ENCODE results near the gene TOMM20. TPM values are rescaled to one million over a fixed set of nuclear protein-coding genes. Genes with fewer than 3 reads are reported as not detected.

TOMM20 gene
- total RNA-seq, 2 experiments from 2014 or later, result 52.5 to 71.5 TPM

- Mint-ChIP-seq H3K36me3 (ENCODE audit: low read depth) (peaks cover 63% of the 10 kb centered on the region), H3K27me3 (no peaks in the 10 kb centered on the region), H3K9me3 (no peaks in the 10 kb centered on the region), H3K4me1 (peaks cover 31% of the 10 kb centered on the region), H3K4me3 (no peak overlapping the region), H3K27ac (no peak overlapping the region)
- CTCF ChIA-PET, result interaction anchor here (0.7 to 4.0 kb wide), 6 partner anchors 12 to 982 kb away, joined by 3 to 32 read pairs (median 4); no protein-coding TSS in a partner anchor
- POLR2A ChIA-PET, result no interaction called here
- DNase-seq, result no peak
These were observed 19.8 kb downstream of the TOMM20 start for GRCh38 chr1:235108876-235109275.

- no peaks in the 10 kb centered on the region for H3K27me3 Mint-ChIP-seq
- CTCF ChIA-PET, result interaction anchor here (0.6 to 4.0 kb wide), 9 partner anchors 9 to 981 kb away, joined by 3 to 32 read pairs (median 4); no protein-coding TSS in a partner anchor
- peaks cover 58% of the 10 kb centered on the region for H3K36me3 Mint-ChIP-seq (ENCODE audit: low read depth)
- no peak overlapping the region for H3K27ac Mint-ChIP-seq
- no peak for DNase-seq
- H3K4me3 Mint-ChIP-seq, result no peak overlapping the region
- POLR2A ChIA-PET, result no interaction called here
- peaks cover 36% of the 10 kb centered on the region for H3K4me1 Mint-ChIP-seq
- no peaks in the 10 kb centered on the region for H3K9me3 Mint-ChIP-seq
These were observed 20.4 kb downstream of the TOMM20 start for GRCh38 chr1:235108185-235108593.

- Mint-ChIP-seq H3K36me3 (ENCODE audit: low read depth) (peaks cover 52% of the 10 kb centered on the region), H3K4me3 (no peak overlapping the region), H3K27me3 (no peaks in the 10 kb centered on the region), H3K4me1 (peaks cover 42% of the 10 kb centered on the region), H3K9me3 (no peaks in the 10 kb centered on the region), H3K27ac (no peak overlapping the region)
- CTCF ChIA-PET, result interaction anchor here (0.6 to 4.0 kb wide), 10 partner anchors 9 to 981 kb away, joined by 3 to 32 read pairs (median 4); no protein-coding TSS in a partner anchor
- POLR2A ChIA-PET, result no interaction called here
- no peak for DNase-seq
These were observed 21.1 kb downstream of the TOMM20 start for GRCh38 chr1:235107368-235108184.

- peak overlapping the region; percentile 46 for H3K27ac Mint-ChIP-seq
- POLR2A ChIA-PET, result no interaction called here
- peaks cover 51% of the 10 kb centered on the region for H3K4me1 Mint-ChIP-seq
- peaks cover 47% of the 10 kb centered on the region for H3K36me3 Mint-ChIP-seq (ENCODE audit: low read depth)
- no peak overlapping the region for H3K4me3 Mint-ChIP-seq
- DNase-seq, result no peak
- CTCF ChIA-PET, result interaction anchor here (0.7 to 4.0 kb wide), 4 partner anchors 10 to 619 kb away, joined by 3 to 32 read pairs (median 6); no protein-coding TSS in a partner anchor
- H3K27me3 Mint-ChIP-seq, result peaks cover 4% of the 10 kb centered on the region
- H3K9me3 Mint-ChIP-seq, result no peaks in the 10 kb centered on the region
These were observed 22.2 kb downstream of the TOMM20 start for GRCh38 chr1:235106457-235106856.

- DNase-seq, result peak; percentile 30
- peaks cover 38% of the 10 kb centered on the region for H3K36me3 Mint-ChIP-seq (ENCODE audit: low read depth)
These were observed 23.3 kb downstream of the TOMM20 start for GRCh38 chr1:235105051-235106043.

GRCh38 chr1:235102993-235103411 is 25.6 kb downstream of the TOMM20 start:
- H3K9me3 Mint-ChIP-seq, result no peaks in the 10 kb centered on the region
- peaks cover 4% of the 10 kb centered on the region for H3K27me3 Mint-ChIP-seq
- ChIA-PET POLR2A (interaction anchor here (0.6 to 0.7 kb wide), 2 partner anchors 56 to 401 kb away, joined by 3 to 6 read pairs; partner anchors contain the start of gene B3GALNT2), CTCF (interaction anchor here (0.7 to 1.5 kb wide), 3 partner anchors 31 to 604 kb away, joined by 3 read pairs; no protein-coding TSS in a partner anchor)
- H3K36me3 Mint-ChIP-seq (ENCODE audit: low read depth), result peaks cover 16% of the 10 kb centered on the region
- peak overlapping the region; percentile 40 for H3K4me3 Mint-ChIP-seq
- peak; percentile 57 for DNase-seq
- peak overlapping the region; percentile 82 for H3K27ac Mint-ChIP-seq
- peaks cover 52% of the 10 kb centered on the region for H3K4me1 Mint-ChIP-seq

More at GRCh38 chr1:235105051-235106043, 23.3 kb downstream of the TOMM20 start:
- H3K27me3 Mint-ChIP-seq, result peaks cover 4% of the 10 kb centered on the region
- H3K9me3 Mint-ChIP-seq, result no peaks in the 10 kb centered on the region
- ChIA-PET POLR2A (interaction anchor here (0.7 kb wide), 1 partner anchor 19 kb away, joined by 4 read pairs; no protein-coding TSS in a partner anchor), CTCF (interaction anchor here (0.6 to 4.0 kb wide), 16 partner anchors 9 to 652 kb away, joined by 3 to 32 read pairs (median 4); no protein-coding TSS in a partner anchor)
- H3K4me3 Mint-ChIP-seq, result peak overlapping the region; percentile 44
- H3K27ac Mint-ChIP-seq, result peak overlapping the region; percentile 83
- H3K4me1 Mint-ChIP-seq, result peaks cover 56% of the 10 kb centered on the region

GRCh38 chr1:235102259-235102582 is 26.4 kb downstream of the TOMM20 start:
- Mint-ChIP-seq H3K36me3 (ENCODE audit: low read depth) (peaks cover 10% of the 10 kb centered on the region), H3K27ac (no peak overlapping the region), H3K27me3 (peaks cover 4% of the 10 kb centered on the region), H3K4me1 (peaks cover 49% of the 10 kb centered on the region), H3K4me3 (no peak overlapping the region), H3K9me3 (no peaks in the 10 kb centered on the region)
- ChIA-PET POLR2A (interaction anchor here (0.7 kb wide), 1 partner anchor 402 kb away, joined by 6 read pairs; the partner anchor contains the start of gene B3GALNT2), CTCF (no interaction called here)
- DNase-seq, result no peak

- DNase-seq, result no peak
- Mint-ChIP-seq H3K27ac (no peak overlapping the region), H3K4me3 (no peak overlapping the region), H3K9me3 (no peaks in the 10 kb centered on the region), H3K27me3 (peaks cover 4% of the 10 kb centered on the region), H3K4me1 (peaks cover 44% of the 10 kb centered on the region), H3K36me3 (ENCODE audit: low read depth) (peaks cover 5% of the 10 kb centered on the region)
- ChIA-PET POLR2A (interaction anchor here (1.1 kb wide), 1 partner anchor 403 kb away, joined by 3 read pairs; no protein-coding TSS in a partner anchor), CTCF (no interaction called here)
These were observed 26.9 kb downstream of the TOMM20 start for GRCh38 chr1:235101558-235102258.

GRCh38 chr1:235100194-235100772 is 28.4 kb downstream of the TOMM20 start:
- CTCF ChIA-PET, result interaction anchor here (0.6 kb wide), 1 partner anchor 654 kb away, joined by 3 read pairs; no protein-coding TSS in a partner anchor
- peaks cover 4% of the 10 kb centered on the region for H3K27me3 Mint-ChIP-seq
- POLR2A ChIA-PET, result no interaction called here

GRCh38 chr1:235098991-235099390 is 29.6 kb downstream of the TOMM20 start:
- Mint-ChIP-seq H3K4me3 (no peak overlapping the region), H3K9me3 (no peaks in the 10 kb centered on the region), H3K27ac (no peak overlapping the region), H3K27me3 (peaks cover 4% of the 10 kb centered on the region), H3K4me1 (peaks cover 27% of the 10 kb centered on the region), H3K36me3 (ENCODE audit: low read depth) (peaks cover 3% of the 10 kb centered on the region)
- POLR2A ChIA-PET, result no interaction called here
- DNase-seq, result no peak
- CTCF ChIA-PET, result interaction anchor here (1.4 kb wide), 1 partner anchor 242 kb away, joined by 3 read pairs; no protein-coding TSS in a partner anchor

More at GRCh38 chr1:235100194-235100772, 28.4 kb downstream of the TOMM20 start:
- no peaks in the 10 kb centered on the region for H3K9me3 Mint-ChIP-seq
- no peak for DNase-seq
- H3K4me1 Mint-ChIP-seq, result peaks cover 38% of the 10 kb centered on the region
- peaks cover 3% of the 10 kb centered on the region for H3K36me3 Mint-ChIP-seq (ENCODE audit: low read depth)
- H3K27ac Mint-ChIP-seq, result no peak overlapping the region
- no peak overlapping the region for H3K4me3 Mint-ChIP-seq

GRCh38 chr1:235098547-235098946 is 30.1 kb downstream of the TOMM20 start:
- H3K4me1 Mint-ChIP-seq, result peaks cover 28% of the 10 kb centered on the region
- H3K9me3 Mint-ChIP-seq, result no peaks in the 10 kb centered on the region
- H3K27ac Mint-ChIP-seq, result no peak overlapping the region
- H3K27me3 Mint-ChIP-seq, result peaks cover 4% of the 10 kb centered on the region
- no peaks in the 10 kb centered on the region for H3K36me3 Mint-ChIP-seq (ENCODE audit: low read depth)
- CTCF ChIA-PET, result interaction anchor here (0.6 to 1.4 kb wide), 2 partner anchors 243 to 311 kb away, joined by 3 read pairs; no protein-coding TSS in a partner anchor
- DNase-seq, result no peak
- H3K4me3 Mint-ChIP-seq, result no peak overlapping the region
- POLR2A ChIA-PET, result no interaction called here

Measured in activated CD4-positive, alpha-beta T cell treated with anti-CD3 and anti-CD28 coated beads, Interleukin-2, amount 10 ng/mL, durations not matched to agents 7 days and 5 days (primary cell).